ENCODE results near the gene PAPPA. TPM values are rescaled to one million over a fixed set of nuclear protein-coding genes. Genes with fewer than 3 reads are reported as not detected.

Gene PAPPA
- total RNA-seq, 2 experiments from 2014 or later: not detected

DNA sequence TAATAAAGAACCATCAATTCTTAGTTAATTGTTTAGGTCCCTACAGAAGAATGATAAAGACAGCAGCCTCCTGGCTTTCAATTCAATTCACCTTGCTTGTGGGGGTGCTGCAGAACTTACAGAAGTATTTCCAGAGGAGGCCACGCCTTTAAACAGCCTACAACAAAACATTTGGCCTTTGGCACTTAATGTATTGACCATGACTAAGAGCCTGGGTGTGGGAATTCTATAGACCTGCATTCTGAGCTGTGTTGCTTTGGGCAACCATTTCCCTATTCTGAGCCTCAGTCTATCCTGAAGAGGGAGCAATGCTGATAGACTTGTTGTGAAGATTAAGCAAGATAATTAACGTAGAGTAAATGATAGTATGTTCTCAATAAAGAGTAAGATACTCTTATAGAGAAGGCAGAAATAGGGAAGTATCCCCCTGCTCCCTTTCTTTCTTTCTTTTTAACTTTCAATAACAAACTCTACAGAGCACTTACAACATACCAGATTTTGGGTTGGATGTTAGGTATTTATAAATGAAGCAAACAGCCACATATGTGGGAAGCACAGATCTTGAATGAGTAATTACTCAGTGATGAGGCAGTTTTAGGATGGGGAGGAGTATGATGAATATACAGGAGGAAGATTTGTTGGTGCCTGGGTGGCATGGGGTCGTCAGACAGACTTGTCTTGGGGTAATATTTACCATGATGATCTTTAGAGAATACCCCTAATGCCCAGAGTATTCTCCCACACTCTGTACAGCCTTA is 28.4 kb downstream of the PAPPA start:
- intact Hi-C loops (cut with micrococcal nuclease; ENCODE audit: unreplicated experiment): no loop called here
- no peak overlapping the region for H3K27ac ChIP-seq (ENCODE audit: low read depth, low read length, poor library complexity, severe bottlenecking)
- no peaks in the 10 kb centered on the region for H3K79me2 ChIP-seq (ENCODE audit: insufficient read depth, low read depth, low read length)
- ChIA-PET POLR2A (no interaction called here), CTCF (ENCODE audit: unreplicated experiment) (no interaction called here)
- no peak for DNase-seq (ENCODE audit: low spot score)
- no peak overlapping the region for H3K4me2 ChIP-seq (ENCODE audit: low read length)
- no peaks in the 10 kb centered on the region for H3K9me3 ChIP-seq (ENCODE audit: low read length)
- H3K4me1 ChIP-seq (ENCODE audit: insufficient read depth, low read length, poor library complexity, severe bottlenecking): no peaks in the 10 kb centered on the region
- no peaks in the 10 kb centered on the region for H3K9me2 ChIP-seq (ENCODE audit: insufficient read depth, low read length)
- TF ChIP-seq, protein P1, sequence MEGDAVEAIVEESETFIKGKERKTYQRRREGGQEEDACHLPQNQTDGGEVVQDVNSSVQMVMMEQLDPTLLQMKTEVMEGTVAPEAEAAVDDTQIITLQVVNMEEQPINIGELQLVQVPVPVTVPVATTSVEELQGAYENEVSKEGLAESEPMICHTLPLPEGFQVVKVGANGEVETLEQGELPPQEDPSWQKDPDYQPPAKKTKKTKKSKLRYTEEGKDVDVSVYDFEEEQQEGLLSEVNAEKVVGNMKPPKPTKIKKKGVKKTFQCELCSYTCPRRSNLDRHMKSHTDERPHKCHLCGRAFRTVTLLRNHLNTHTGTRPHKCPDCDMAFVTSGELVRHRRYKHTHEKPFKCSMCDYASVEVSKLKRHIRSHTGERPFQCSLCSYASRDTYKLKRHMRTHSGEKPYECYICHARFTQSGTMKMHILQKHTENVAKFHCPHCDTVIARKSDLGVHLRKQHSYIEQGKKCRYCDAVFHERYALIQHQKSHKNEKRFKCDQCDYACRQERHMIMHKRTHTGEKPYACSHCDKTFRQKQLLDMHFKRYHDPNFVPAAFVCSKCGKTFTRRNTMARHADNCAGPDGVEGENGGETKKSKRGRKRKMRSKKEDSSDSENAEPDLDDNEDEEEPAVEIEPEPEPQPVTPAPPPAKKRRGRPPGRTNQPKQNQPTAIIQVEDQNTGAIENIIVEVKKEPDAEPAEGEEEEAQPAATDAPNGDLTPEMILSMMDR (conservative IDR thresholded peaks at IDR 0.05; ENCODE audit: low read length): no peak
- TF ChIP-seq EZH2phosphoT487 (IDR thresholded peaks at IDR 0.05; ENCODE audit: borderline replicate concordance, low read depth, low read length): no peak
- H3K4me3 ChIP-seq (ENCODE audit: low read depth, low read length, poor library complexity, severe bottlenecking): no peak overlapping the region
- H2AFZ ChIP-seq (ENCODE audit: low read length): no peak overlapping the region
- no peaks in the 10 kb centered on the region for H3K36me3 ChIP-seq (ENCODE audit: insufficient read depth, low read length)
- no peaks in the 10 kb centered on the region for H4K20me1 ChIP-seq (ENCODE audit: insufficient read depth, low read length)
- BruUV-seq (replicated peaks): no TSS peak

DNA sequence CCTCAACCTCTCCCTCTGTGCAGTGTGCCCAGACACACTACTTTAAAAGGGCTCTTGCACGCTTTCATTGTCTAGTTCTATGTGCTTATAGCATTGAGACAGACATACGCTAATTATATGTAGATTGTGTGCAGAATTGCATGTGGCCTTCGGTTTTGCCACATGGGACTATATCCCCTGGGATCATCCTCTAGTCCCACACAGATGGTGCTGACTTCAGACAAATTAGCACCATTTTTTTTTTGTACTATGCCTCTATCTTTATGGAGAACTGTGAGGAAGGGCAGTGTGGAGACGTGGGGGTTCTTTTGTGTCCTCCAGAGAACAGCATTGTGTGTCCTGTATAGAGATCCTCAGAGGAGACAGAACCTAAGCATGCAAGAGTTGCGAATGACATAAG is 29.3 kb downstream of the PAPPA start:
- Histone ChIP-seq H4K20me1 (ENCODE audit: insufficient read depth, low read length) (no peaks in the 10 kb centered on the region), H3K36me3 (ENCODE audit: insufficient read depth, low read length) (no peaks in the 10 kb centered on the region), H3K9me2 (ENCODE audit: insufficient read depth, low read length) (no peaks in the 10 kb centered on the region), H3K4me2 (ENCODE audit: low read length) (no peak overlapping the region), H2AFZ (ENCODE audit: low read length) (no peak overlapping the region), H3K4me1 (ENCODE audit: insufficient read depth, low read length, poor library complexity, severe bottlenecking) (no peaks in the 10 kb centered on the region), H3K9me3 (ENCODE audit: low read length) (no peaks in the 10 kb centered on the region), H3K27ac (ENCODE audit: low read depth, low read length, poor library complexity, severe bottlenecking) (no peak overlapping the region), H3K4me3 (ENCODE audit: low read depth, low read length, poor library complexity, severe bottlenecking) (no peak overlapping the region), H3K79me2 (ENCODE audit: insufficient read depth, low read depth, low read length) (no peaks in the 10 kb centered on the region)
- no peak for DNase-seq (ENCODE audit: low spot score)
- no TSS peak for BruUV-seq (replicated peaks)
- POLR2A ChIA-PET: no interaction called here
- TF ChIP-seq, protein P1 (conservative IDR thresholded peaks at IDR 0.05; ENCODE audit: low read length): no peak
- intact Hi-C loops (cut with micrococcal nuclease; ENCODE audit: unreplicated experiment): no loop called here
- CTCF ChIA-PET (ENCODE audit: unreplicated experiment): no interaction called here

DNA sequence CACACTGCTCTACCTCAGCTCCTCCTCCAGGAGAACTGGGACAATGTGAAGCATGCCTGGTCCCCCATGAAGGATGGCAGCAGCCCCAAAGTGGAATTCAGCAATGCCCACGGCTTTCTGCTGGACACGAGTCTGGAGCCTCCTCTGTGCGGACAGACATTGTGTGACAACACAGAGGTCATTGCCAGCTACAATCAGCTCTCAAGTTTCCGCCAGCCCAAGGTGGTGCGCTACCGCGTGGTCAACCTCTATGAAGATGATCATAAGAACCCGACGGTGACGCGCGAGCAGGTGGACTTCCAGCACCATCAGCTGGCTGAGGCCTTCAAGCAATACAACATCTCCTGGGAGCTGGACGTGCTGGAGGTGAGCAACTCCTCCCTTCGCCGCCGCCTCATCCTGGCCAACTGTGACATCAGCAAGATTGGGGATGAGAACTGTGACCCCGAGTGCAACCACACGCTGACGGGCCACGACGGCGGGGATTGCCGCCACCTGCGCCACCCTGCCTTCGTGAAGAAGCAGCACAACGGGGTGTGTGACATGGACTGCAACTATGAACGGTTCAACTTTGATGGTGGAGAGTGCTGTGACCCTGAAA is 34.1 kb downstream of the PAPPA start:
- intact Hi-C loops (cut with micrococcal nuclease; ENCODE audit: unreplicated experiment): no loop called here
- Histone ChIP-seq H3K79me2 (ENCODE audit: insufficient read depth, low read depth, low read length) (no peaks in the 10 kb centered on the region), H4K20me1 (ENCODE audit: insufficient read depth, low read length) (no peaks in the 10 kb centered on the region), H3K36me3 (ENCODE audit: insufficient read depth, low read length) (no peaks in the 10 kb centered on the region), H3K4me1 (ENCODE audit: insufficient read depth, low read length, poor library complexity, severe bottlenecking) (no peaks in the 10 kb centered on the region), H3K9me3 (ENCODE audit: low read length) (no peaks in the 10 kb centered on the region), H3K9me2 (ENCODE audit: insufficient read depth, low read length) (no peaks in the 10 kb centered on the region), H3K4me2 (ENCODE audit: low read length) (no peak overlapping the region), H2AFZ (ENCODE audit: low read length) (no peak overlapping the region), H3K4me3 (ENCODE audit: low read depth, low read length, poor library complexity, severe bottlenecking) (no peak overlapping the region), H3K27ac (ENCODE audit: low read depth, low read length, poor library complexity, severe bottlenecking) (no peak overlapping the region)
- CTCF ChIA-PET (ENCODE audit: unreplicated experiment): no interaction called here
- no peak for DNase-seq (ENCODE audit: low spot score)
- TF ChIP-seq, protein P1 (conservative IDR thresholded peaks at IDR 0.05; ENCODE audit: low read length): no peak
- no TSS peak for BruUV-seq (replicated peaks)
- POLR2A ChIA-PET: no interaction called here
